HCT116 (cell line): ENCODE results near the gene RBP5. TPM values are rescaled to one million over a fixed set of nuclear protein-coding genes. Genes with fewer than 3 reads are reported as not detected.

Source experiments
- ATAC-seq: fragments of 200-7000 bp; cut with Tn5 transposase; 2 replicates; pipeline ENCODE4 v1.9.1; 2020; ENCODE audit warnings: mild to moderate bottlenecking, moderate library complexity
- BruUV-seq: library from RNA; stranded (reverse); fragments of 400-500 nt; replicated peaks from 2 replicates; lab custom pipeline; 2021; lab: Mats Ljungman, UMichigan
- CTCF ChIA-PET: fragments of 300-600 bp; sonication (Branson Sonifier 250); formaldehyde crosslinking; loops from one replicate; lab custom pipeline; 2021; ENCODE audit warnings: antibody characterized with exemption; lab: Charles Lee
- POLR2A ChIA-PET: fragments of 300-600, 350-600 bp; sonication (Branson Sonifier 250); formaldehyde crosslinking; loops from one replicate; lab custom pipeline; 2021; ENCODE audit warnings: antibody characterized with exemption; lab: Charles Lee
- RAD21 ChIA-PET, 2 experiments: fragments of 300-600 bp; sonication (Branson Sonifier 250); formaldehyde crosslinking; loops; one replicate each; lab custom pipeline; 2023; ENCODE audit warnings: low total read pairs in 2 of 2; ENCODE audit not compliant: uncharacterized antibody in 2 of 2, unreplicated experiment in 2 of 2, low non-redundant PET in 1 of 2; lab: Charles Lee
- DNase-seq: peaks from one replicate; pipeline ENCODE4 v3.0.0-alpha.2; 2010; ENCODE audit warnings: low read depth, low spot score
- H2AFZ ChIP-seq: fragments of 200-600 bp; shearing (Covaris generic), sonication (generic); 2 replicates; pipeline ENCODE4 v1.6.1; 2017; ENCODE audit warnings: low read depth, mixed run types, mixed read lengths, antibody characterized with exemption, low read length; ENCODE audit not compliant: poor library complexity, severe bottlenecking
- H3K27ac ChIP-seq: 2 replicates; pipeline ENCODE4 v1.5.1; 2012; ENCODE audit warnings: low read depth, low read length
- H3K27me3 ChIP-seq: fragments of 200-600 bp; sonication (generic); 2 replicates; pipeline ENCODE4 v1.6.1; 2016; ENCODE audit warnings: mixed run types, low read length, mixed read lengths; ENCODE audit not compliant: insufficient read depth
- H3K36me3 ChIP-seq, 2 experiments: fragments of 200-500 bp in 1 of 2; fragments of 200-600 bp in 1 of 2; sonication (Bioruptor generic) in 1 of 2; sonication (generic) in 1 of 2; 2 replicates each; pipeline versions ENCODE4 v1.5.1 to v1.6.1; 2014 to 2016; ENCODE audit warnings: low read length in 2 of 2, inconsistent platforms in 1 of 2, mixed read lengths in 1 of 2, mixed run types in 1 of 2; ENCODE audit not compliant: insufficient read depth in 2 of 2, control insufficient read depth in 1 of 2
- H3K4me1 ChIP-seq, 2 experiments: fragments of 200-600 bp in 1 of 2; sonication (generic) in 1 of 2; 2 replicates each; pipeline versions ENCODE4 v1.5.1 to v1.6.1; 2012 to 2017; ENCODE audit warnings: low read length in 2 of 2, inconsistent platforms in 1 of 2, mild to moderate bottlenecking in 1 of 2, mixed read lengths in 1 of 2, mixed run types in 1 of 2, moderate library complexity in 1 of 2; ENCODE audit not compliant: insufficient read depth in 2 of 2, control insufficient read depth in 1 of 2
- H3K4me2 ChIP-seq: fragments of 200-600 bp; sonication (generic); 2 replicates; pipeline ENCODE4 v1.6.1; 2017; ENCODE audit warnings: mixed run types, low read length, mixed read lengths
- H3K4me3 ChIP-seq, 2 experiments: fragments of 200-600 bp in 1 of 2; sonication (generic) in 1 of 2; replicated peaks in 1 of 2; 2 replicates each; pipeline ENCODE4 v1.5.1; 2011 to 2016; ENCODE audit warnings: low read length in 2 of 2, control low read depth in 1 of 2, low read depth in 1 of 2, mild to moderate bottlenecking in 1 of 2, mixed read lengths in 1 of 2, mixed run types in 1 of 2
- H3K79me2 ChIP-seq: fragments of 200-600 bp; sonication (generic); 2 replicates; pipeline ENCODE4 v1.6.1; 2017; ENCODE audit warnings: mild to moderate bottlenecking, mixed run types, low read length, moderate library complexity, mixed read lengths; ENCODE audit not compliant: insufficient read depth
- H3K9ac ChIP-seq: fragments of 200-600 bp; sonication (generic); 2 replicates; pipeline ENCODE4 v1.6.1; 2016; ENCODE audit warnings: low read length, mixed read lengths
- H3K9me2 ChIP-seq: fragments of 200-600 bp; sonication (generic), shearing (Covaris generic); 2 replicates; pipeline ENCODE4 v1.6.1; 2017; ENCODE audit warnings: mixed run types, mild to moderate bottlenecking, moderate library complexity; ENCODE audit not compliant: insufficient read depth
- H3K9me3 ChIP-seq, 2 experiments: fragments of 200-500 bp in 1 of 2; fragments of 200-600 bp in 1 of 2; sonication (Bioruptor generic) in 1 of 2; sonication (generic) in 1 of 2; 2 replicates each; pipeline ENCODE4 v1.6.1; 2014 to 2017; ENCODE audit warnings: low read length in 2 of 2, mixed read lengths in 2 of 2, inconsistent platforms in 1 of 2, low read depth in 1 of 2, mild to moderate bottlenecking in 1 of 2, mixed run types in 1 of 2, moderate library complexity in 1 of 2; ENCODE audit not compliant: control insufficient read depth in 1 of 2, insufficient read depth in 1 of 2
- H4K20me1 ChIP-seq: fragments of 200-600 bp; sonication (generic), shearing (Covaris generic); 2 replicates; pipeline ENCODE4 v1.6.1; 2017; ENCODE audit warnings: mixed run types, mild to moderate bottlenecking, moderate library complexity; ENCODE audit not compliant: insufficient read depth
- CBX3 ChIP-seq: IDR thresholded peaks from 2 replicates; pipeline ENCODE4 v1.6.1; 2012; ENCODE audit warnings: low read depth
- JUND ChIP-seq: IDR thresholded peaks from 2 replicates; pipeline ENCODE4 v1.6.1; 2012
- RAD21 ChIP-seq: IDR thresholded peaks from 2 replicates; pipeline ENCODE4 v1.6.1; 2012; ENCODE audit warnings: low read depth, mild to moderate bottlenecking
- SRF ChIP-seq: IDR thresholded peaks from 2 replicates; pipeline ENCODE4 v1.6.1; 2012; ENCODE audit warnings: low read depth
- intact Hi-C: fragments of 100-400 bp; cut with micrococcal nuclease; formaldehyde crosslinking; loops from 2 replicates; pipeline ENCODE4 v1.10.0; 2022
- total RNA-seq: library from RNA; stranded (reverse); gene quantifications from one replicate; pipeline ENCODE4 v1.2.1, GENCODE V29; 2021; ENCODE audit not compliant: unreplicated experiment
- TF ChIP-seq, protein P1 (sequence below), 3 experiments: fragments of 200-600 bp in 1 of 3; sonication (generic) in 1 of 3; IDR thresholded peaks in 2 of 3; conservative IDR thresholded peaks in 1 of 3; 2 replicates each; pipeline ENCODE4 v1.5.1; 2012 to 2017; ENCODE audit warnings: low read depth in 2 of 3, low read length in 2 of 3, antibody characterized with exemption in 1 of 3, borderline replicate concordance in 1 of 3, control low read depth in 1 of 3, mild to moderate bottlenecking in 1 of 3, mixed read lengths in 1 of 3, mixed run types in 1 of 3, moderate library complexity in 1 of 3; ENCODE audit not compliant: insufficient read depth in 1 of 3
- TF ChIP-seq, protein P2 (sequence below): IDR thresholded peaks from 2 replicates; pipeline ENCODE4 v1.6.1; 2011; ENCODE audit warnings: mild to moderate bottlenecking, low read length, moderate library complexity; ENCODE audit not compliant: insufficient replicate concordance; ENCODE audit errors: extremely low read depth

RBP5 gene
- total RNA-seq, 1 experiment from 2014 or later = 0.22 TPM

DNA sequence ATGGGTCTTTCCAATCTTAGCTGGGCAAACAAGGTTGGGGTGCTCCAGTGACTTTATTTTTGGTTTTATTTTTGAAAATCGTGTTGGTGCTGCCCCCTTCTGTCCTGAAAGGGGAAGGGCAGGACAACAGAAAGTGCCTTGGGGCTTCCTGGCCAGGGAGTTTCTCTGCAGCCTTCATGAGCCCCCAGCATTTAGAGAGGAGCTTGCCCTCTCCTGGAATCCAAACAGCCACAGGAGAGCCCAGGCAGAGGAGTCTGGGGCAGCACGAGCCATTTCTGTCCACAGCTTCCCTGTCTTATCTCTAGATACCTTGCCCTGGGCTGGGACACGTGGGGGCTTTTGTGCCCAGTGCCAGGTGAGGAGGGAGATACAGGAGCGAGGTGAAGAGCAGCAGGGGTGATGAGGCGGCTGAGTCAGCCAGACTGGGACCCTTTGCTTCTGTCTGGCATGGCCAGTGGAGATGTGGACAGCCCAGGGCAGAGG is 15.3 kb downstream of the RBP5 start:
- H3K27ac ChIP-seq = no peak overlapping the region
- ChIA-PET POLR2A (interaction anchor here (0.7 to 3.6 kb wide), 2 partner anchors 152 to 169 kb away, joined by 3 to 29 read pairs; partner anchors contain the start of genes C12orf57 and RNU7-1), RAD21 (interaction anchor here in 1 of 2 experiments (0.7 kb wide), 1 partner anchor 169 kb away, joined by 4 read pairs; no protein-coding TSS in a partner anchor), CTCF (interaction anchor here (0.9 to 2.0 kb wide), 6 partner anchors 108 to 244 kb away, joined by 3 to 12 read pairs (median 6); partner anchors contain the start of genes C12orf57 and RNU7-1)
- DNase-seq (no peak), ATAC-seq (peak; percentile 12; the same call in 1 of the 2 replicates)
- no peak overlapping the region for H3K4me2 ChIP-seq
- peaks cover 2% of the 10 kb centered on the region; the same call in 1 of the 2 replicates for H3K79me2 ChIP-seq
- peaks cover 4 to 9% of the 10 kb centered on the region in 2 experiments; a peak in 2 of 4 replicates for H3K4me1 ChIP-seq
- BruUV-seq = no TSS peak
- peaks cover 0 to 4% of the 10 kb centered on the region in 2 experiments; a peak in 1 of 4 replicates for H3K36me3 ChIP-seq
- no peaks in the 10 kb centered on the region for H3K9me2 ChIP-seq
- H4K20me1 ChIP-seq = no peaks in the 10 kb centered on the region
- no peak overlapping the region for H3K9ac ChIP-seq
- intact Hi-C loops = no loop called here
- no peaks in the 10 kb centered on the region for H3K27me3 ChIP-seq
- H2AFZ ChIP-seq = no peak overlapping the region
- no peaks in the 10 kb centered on the region for H3K9me3 ChIP-seq
- H3K4me3 ChIP-seq = no peak overlapping the region
- no peak for TF ChIP-seq SRF
- TF ChIP-seq, protein P1, sequence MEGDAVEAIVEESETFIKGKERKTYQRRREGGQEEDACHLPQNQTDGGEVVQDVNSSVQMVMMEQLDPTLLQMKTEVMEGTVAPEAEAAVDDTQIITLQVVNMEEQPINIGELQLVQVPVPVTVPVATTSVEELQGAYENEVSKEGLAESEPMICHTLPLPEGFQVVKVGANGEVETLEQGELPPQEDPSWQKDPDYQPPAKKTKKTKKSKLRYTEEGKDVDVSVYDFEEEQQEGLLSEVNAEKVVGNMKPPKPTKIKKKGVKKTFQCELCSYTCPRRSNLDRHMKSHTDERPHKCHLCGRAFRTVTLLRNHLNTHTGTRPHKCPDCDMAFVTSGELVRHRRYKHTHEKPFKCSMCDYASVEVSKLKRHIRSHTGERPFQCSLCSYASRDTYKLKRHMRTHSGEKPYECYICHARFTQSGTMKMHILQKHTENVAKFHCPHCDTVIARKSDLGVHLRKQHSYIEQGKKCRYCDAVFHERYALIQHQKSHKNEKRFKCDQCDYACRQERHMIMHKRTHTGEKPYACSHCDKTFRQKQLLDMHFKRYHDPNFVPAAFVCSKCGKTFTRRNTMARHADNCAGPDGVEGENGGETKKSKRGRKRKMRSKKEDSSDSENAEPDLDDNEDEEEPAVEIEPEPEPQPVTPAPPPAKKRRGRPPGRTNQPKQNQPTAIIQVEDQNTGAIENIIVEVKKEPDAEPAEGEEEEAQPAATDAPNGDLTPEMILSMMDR (IDR thresholded peaks at IDR 0.05 in 2 of 3, conservative IDR thresholded peaks at IDR 0.05 in 1 of 3; ENCODE audit: borderline replicate concordance in 1 of 3, insufficient read depth in 1 of 3, low read depth in 2 of 3, low read length in 2 of 3) = peak; percentile 74 to 88 (median 82)
- TF ChIP-seq CBX3 = no peak
- TF ChIP-seq, protein P2, sequence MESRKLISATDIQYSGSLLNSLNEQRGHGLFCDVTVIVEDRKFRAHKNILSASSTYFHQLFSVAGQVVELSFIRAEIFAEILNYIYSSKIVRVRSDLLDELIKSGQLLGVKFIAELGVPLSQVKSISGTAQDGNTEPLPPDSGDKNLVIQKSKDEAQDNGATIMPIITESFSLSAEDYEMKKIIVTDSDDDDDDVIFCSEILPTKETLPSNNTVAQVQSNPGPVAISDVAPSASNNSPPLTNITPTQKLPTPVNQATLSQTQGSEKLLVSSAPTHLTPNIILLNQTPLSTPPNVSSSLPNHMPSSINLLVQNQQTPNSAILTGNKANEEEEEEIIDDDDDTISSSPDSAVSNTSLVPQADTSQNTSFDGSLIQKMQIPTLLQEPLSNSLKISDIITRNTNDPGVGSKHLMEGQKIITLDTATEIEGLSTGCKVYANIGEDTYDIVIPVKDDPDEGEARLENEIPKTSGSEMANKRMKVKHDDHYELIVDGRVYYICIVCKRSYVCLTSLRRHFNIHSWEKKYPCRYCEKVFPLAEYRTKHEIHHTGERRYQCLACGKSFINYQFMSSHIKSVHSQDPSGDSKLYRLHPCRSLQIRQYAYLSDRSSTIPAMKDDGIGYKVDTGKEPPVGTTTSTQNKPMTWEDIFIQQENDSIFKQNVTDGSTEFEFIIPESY = no peak
- TF ChIP-seq RAD21 = peak; percentile 73
- TF ChIP-seq JUND = no peak
